Cardiac muscle cell (in vitro differentiated cells and primary cell): Measurements from ENCODE around the gene ZNF611. TPM values are rescaled to one million over a fixed set of nuclear protein-coding genes. Genes with fewer than 3 reads are reported as not detected.
"Not testable (repeated sequence)": the region's sequence is repeated elsewhere in the genome, so short reads cannot be mapped to it uniquely, and the experiment has no call there.

Source experiments
- DNase-seq, 2 donors: peaks; one replicate each; pipeline versions ENCODE4 v3.0.0 to v3.0.0-alpha.2; 2010 to 2017; ENCODE audit warnings: low read depth in 1 of 2, low spot score in 1 of 2
- H3K27ac ChIP-seq: fragments of 200-600 bp; sonication (generic); 2 replicates; pipeline ENCODE4 v1.5.1; 2016
- H3K27me3 ChIP-seq: fragments of 200-600 bp; sonication (generic); 2 replicates; pipeline ENCODE4 v1.6.0; 2016; ENCODE audit warnings: control low read depth
- H3K36me3 ChIP-seq: fragments of 200-600 bp; sonication (generic); 2 replicates; pipeline ENCODE4 v1.5.1; 2016; ENCODE audit warnings: control low read depth
- H3K4me1 ChIP-seq: fragments of 200-600 bp; sonication (generic); 2 replicates; pipeline ENCODE4 v1.8.1; 2017; ENCODE audit warnings: low read depth, mild to moderate bottlenecking, mixed run types
- H3K4me3 ChIP-seq: fragments of 200-600 bp; sonication (generic); 2 replicates; pipeline ENCODE4 v1.5.1; 2016; ENCODE audit warnings: mild to moderate bottlenecking
- H3K9me3 ChIP-seq: fragments of 200-600 bp; sonication (generic); 2 replicates; pipeline ENCODE4 v1.5.1; 2017; ENCODE audit warnings: low read depth, mild to moderate bottlenecking, control low read depth
- polyA plus RNA-seq: library from polyadenylated mRNA; unstranded; fragments of >200 nt; fragmentation: Nextera tagmentation; extraction: Ambion mirVana; gene quantifications from 2 replicates; pipeline ENCODE4 v1.2.1, GENCODE V29; 2016
- total RNA-seq: library from RNA; depleted of rRNA; stranded (reverse); fragments of >200 nt; gene quantifications from 2 replicates; pipeline ENCODE4 v1.2.3, GENCODE V29; 2016
- TF ChIP-seq, protein P1 (sequence below): IDR thresholded peaks from 2 replicates; pipeline ENCODE4 v1.5.1; 2012; ENCODE audit warnings: low read depth, mild to moderate bottlenecking, low read length

The ZNF611 gene
- total and polyA plus RNA-seq, 2 experiments from 2014 or later: 12.4 to 15.4 TPM

DNA sequence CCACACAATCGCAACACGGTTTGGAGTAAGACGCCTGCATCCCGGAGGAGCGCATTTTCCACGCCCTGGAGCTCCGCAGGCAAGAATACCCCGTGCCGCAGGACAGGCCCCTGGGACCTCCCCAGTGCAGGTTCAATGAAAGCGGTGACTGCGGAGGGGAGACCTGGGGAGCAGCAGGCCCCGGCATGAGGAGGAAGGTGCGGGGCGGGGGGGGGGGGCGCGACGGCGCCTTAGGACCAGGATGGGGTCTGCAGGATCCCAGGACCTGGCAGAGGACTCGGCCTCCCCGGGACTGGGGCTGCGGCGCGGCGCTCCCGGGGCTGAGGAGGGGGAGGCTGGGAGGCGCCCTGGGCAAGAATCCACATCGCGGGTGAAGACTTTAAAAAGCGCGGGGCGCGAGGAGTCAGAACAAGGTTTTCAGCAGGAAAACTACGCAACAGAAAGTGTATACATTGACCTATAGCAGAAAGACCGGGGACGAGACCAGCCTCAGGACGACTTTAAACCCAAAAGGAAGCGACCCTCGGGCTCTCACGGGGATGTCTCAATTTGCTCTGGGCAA is 432 bp downstream of the ZNF611 start:
- DNase-seq: peak; percentile 9 to 34
- Histone ChIP-seq H3K36me3 (no peaks in the 10 kb centered on the region), H3K4me1 (peaks cover 14% of the 10 kb centered on the region), H3K9me3 (no peaks in the 10 kb centered on the region), H3K27me3 (no peaks in the 10 kb centered on the region), H3K4me3 (peak overlapping the region; percentile 67), H3K27ac (peak overlapping the region; percentile 95)
- TF ChIP-seq, protein P1, sequence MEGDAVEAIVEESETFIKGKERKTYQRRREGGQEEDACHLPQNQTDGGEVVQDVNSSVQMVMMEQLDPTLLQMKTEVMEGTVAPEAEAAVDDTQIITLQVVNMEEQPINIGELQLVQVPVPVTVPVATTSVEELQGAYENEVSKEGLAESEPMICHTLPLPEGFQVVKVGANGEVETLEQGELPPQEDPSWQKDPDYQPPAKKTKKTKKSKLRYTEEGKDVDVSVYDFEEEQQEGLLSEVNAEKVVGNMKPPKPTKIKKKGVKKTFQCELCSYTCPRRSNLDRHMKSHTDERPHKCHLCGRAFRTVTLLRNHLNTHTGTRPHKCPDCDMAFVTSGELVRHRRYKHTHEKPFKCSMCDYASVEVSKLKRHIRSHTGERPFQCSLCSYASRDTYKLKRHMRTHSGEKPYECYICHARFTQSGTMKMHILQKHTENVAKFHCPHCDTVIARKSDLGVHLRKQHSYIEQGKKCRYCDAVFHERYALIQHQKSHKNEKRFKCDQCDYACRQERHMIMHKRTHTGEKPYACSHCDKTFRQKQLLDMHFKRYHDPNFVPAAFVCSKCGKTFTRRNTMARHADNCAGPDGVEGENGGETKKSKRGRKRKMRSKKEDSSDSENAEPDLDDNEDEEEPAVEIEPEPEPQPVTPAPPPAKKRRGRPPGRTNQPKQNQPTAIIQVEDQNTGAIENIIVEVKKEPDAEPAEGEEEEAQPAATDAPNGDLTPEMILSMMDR: no peak

DNA sequence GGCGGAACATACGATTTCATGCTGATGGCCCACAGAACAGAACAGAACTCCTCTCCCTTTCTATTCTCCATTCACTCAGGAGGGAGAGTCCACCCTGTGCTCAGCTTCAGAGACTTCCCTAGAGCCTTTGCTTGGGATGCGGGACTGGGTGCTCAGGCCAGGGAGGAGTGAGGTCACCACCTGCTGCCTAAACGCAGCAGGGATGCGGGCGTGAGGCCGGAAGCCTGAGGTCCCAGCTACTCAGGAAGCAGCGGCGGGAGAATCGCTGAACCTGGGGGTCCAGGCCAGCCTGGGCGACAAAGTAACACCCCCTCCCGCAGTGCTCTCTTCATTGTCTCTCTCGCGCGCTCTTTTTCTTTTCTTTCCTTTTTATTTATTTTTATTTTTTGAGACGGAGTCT is 8.8 kb downstream of the ZNF611 start:
- not testable (repeated sequence) for H3K36me3 ChIP-seq, DNase-seq
- peaks cover 16% of the 10 kb centered on the region for H3K4me1 ChIP-seq

DNA sequence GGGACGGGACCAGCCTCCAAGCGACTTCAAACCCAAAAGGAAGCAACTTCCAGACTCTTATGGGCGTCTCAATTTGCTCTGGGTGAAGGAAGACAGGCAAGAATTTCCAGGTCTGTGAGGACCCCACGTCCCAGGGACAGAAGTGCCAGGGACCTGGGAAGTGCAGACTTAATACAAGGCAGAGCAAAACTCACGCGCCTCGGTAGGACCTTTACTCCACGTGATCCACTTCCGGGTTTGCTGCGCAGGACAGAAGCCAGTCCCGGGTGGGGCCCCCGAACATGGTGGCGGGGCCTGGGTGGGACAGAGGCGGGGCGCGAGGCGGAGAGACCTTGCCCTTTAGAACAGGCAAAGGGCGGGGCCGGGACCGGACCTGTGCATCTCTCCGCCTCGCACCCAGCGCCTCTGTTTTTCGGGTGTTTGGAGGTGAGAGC is 9.3 kb downstream of the ZNF611 start:
- no peaks in the 10 kb centered on the region for H3K27me3 ChIP-seq
- H3K9me3 ChIP-seq: no peaks in the 10 kb centered on the region
- H3K36me3 ChIP-seq: peaks cover 4% of the 10 kb centered on the region
- peak overlapping the region; percentile 84 for H3K27ac ChIP-seq
- H3K4me3 ChIP-seq: no peak overlapping the region
- H3K4me1 ChIP-seq: peaks cover 16% of the 10 kb centered on the region
- TF ChIP-seq, protein P1: no peak
- DNase-seq: no peak

More for the DNA sequence above, 8.8 kb downstream of the ZNF611 start:
- H3K27me3 ChIP-seq, H3K4me3 ChIP-seq, H3K9me3 ChIP-seq: not testable (repeated sequence)
- H3K27ac ChIP-seq: peak overlapping the region; percentile 84

DNA sequence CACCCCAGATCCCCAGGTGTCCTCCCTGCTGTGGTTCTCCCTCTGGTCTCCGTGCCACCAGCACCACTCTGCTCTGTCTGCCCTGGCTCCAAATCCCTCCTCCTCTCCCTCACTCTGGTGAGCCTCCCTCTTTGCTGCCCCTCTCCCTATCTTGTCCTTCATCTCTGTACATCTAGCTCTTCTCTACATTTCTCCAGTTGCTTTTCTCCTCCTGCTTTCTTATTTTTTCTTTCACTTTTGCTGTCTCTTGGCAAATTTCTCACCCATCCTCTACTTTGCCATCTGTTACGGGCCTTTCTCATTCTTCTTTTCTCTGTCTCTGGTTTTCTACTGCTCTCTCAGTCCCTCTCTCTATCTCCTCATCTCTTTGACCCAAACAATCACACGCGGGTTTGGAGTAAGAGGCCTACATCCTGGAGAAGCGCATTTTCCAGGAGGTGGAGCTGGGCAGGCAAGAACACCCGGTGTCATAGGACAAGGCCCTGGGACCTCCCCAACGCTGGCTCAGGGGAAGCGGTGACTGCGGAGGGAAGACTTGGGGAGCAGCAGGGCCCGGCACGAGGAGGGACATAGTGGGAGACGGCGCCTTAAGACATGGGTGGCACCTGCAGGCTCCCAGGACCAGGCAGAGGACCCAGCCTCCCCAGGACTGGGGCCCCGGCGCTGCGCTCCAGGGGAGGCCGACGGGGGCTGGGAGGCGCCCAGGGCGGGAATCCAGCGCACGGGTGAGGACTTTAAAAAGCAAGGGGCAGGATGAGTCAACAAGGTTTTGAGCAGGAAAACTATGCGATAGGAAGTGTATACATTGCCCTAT is 9.9 kb downstream of the ZNF611 start:
- Histone ChIP-seq H3K36me3 (peaks cover 4% of the 10 kb centered on the region), H3K4me1 (peaks cover 16% of the 10 kb centered on the region), H3K4me3 (no peak overlapping the region), H3K27me3 (no peaks in the 10 kb centered on the region), H3K9me3 (no peaks in the 10 kb centered on the region), H3K27ac (peak overlapping the region; percentile 84)
- no peak for DNase-seq
- TF ChIP-seq, protein P1: no peak

DNA sequence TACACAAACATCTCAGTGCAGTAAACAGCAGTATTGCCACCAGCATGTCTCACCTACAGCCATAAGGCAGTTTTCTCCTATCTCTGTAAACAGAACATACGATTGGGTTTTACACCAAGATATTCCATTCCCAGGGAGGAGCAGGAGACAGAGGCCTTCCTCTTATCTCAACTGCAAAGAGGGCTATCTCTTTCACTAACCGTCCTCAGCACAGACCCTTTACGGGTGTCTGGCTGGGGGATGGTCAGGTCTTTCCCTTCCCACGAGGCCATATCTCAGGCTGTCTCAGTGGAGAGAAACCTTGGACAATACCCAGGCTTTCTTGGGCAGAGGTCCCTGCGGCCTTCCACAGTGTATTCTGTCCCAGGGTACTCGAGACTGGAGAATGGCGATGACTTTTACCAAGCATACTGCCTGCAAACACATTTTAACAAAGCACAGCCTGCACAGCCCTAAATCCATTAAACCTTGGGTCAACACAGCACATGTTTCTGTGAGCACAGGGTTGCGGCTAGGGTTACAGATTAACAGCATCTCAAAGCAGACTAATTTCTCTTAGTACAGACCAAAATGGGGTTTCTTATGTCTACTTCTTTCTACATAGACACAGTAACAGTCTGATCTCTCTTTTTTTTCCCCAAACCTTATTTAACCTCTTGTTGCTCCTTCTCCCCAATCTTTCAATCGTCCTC is 10.8 kb downstream of the ZNF611 start:
- H3K4me3 ChIP-seq: not testable (repeated sequence)

DNA sequence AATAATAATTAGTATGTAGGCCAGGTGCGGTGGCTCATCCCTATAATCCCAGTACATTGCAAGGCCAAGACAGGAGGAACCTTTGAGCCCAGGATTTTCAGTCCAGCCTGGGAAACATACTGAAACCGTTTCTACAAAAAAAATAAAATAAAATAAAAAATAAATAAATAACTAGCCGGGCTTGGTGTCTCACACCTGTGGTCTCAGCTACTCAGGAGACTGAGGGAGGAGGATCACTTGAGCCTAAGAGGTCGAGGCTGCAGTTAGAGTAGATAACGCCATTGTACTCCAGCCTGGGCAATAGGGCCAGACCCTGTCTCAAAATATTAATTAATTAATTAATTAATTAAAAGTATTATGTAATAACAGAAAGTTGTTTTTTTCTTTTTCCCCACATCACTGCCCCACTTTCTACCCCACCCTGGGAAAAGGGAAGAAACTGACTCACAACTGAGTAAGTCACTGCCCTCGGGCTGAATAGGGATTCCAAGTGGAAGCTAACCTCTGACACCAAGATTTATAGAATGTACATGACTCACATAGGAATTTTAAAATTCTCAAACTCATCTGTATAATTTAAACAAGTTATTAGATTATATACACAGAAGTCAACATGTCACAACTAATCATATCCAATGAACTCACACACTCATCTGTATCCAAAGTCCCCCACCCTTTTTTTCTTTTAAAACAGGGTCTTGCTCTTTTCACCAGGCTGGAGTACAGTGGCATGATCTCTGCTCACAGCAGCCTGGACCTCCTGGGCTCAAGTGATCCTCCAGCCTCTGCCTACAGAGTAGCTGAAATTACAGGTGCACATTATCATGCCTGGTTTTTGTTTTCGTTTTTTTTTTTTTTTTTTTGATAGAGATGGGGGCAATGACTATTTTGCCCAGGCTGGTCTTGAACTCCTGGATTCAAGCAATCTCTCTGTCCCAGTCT is 12.5 kb downstream of the ZNF611 start:
- no peaks in the 10 kb centered on the region for H3K27me3 ChIP-seq
- no peaks in the 10 kb centered on the region for H3K9me3 ChIP-seq
- no peak overlapping the region for H3K27ac ChIP-seq
- DNase-seq: peak in 1 of 2 donors; percentile 41
- H3K4me3 ChIP-seq: no peak overlapping the region
- peaks cover under 1% of the 10 kb centered on the region for H3K36me3 ChIP-seq
- H3K4me1 ChIP-seq: peaks cover 16% of the 10 kb centered on the region
- TF ChIP-seq, protein P1: no peak

More for the DNA sequence above, 10.8 kb downstream of the ZNF611 start:
- not testable (repeated sequence) for H3K27me3 ChIP-seq, H3K36me3 ChIP-seq, DNase-seq, H3K9me3 ChIP-seq
- H3K4me1 ChIP-seq: peaks cover 16% of the 10 kb centered on the region
- H3K27ac ChIP-seq: peak overlapping the region; percentile 84

DNA sequence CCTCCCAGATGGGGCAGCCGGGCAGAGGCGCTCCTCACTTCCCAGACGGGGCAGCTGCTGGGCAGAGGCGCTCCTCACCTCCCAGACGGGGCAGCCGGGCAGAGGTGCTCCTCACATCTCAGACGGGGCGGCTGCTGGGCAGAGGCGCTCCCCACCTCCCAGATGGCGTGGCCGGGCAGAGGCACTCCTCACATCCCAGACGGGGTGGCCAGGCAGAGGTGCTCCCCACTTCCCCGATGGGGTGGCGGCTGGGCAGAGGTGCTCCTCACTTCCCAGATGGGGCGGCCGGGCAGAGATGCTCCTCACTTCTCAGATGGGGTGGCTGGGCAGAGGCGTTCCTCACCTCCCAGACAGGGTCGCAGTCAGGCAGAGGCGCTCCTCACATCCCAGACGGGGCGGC is 14.3 kb downstream of the ZNF611 start:
- not testable (repeated sequence) for H3K27ac ChIP-seq, H3K4me3 ChIP-seq, DNase-seq, H3K9me3 ChIP-seq, H3K36me3 ChIP-seq, H3K27me3 ChIP-seq
- peaks cover 16% of the 10 kb centered on the region for H3K4me1 ChIP-seq
